ENCODE data around the gene NOB1. TPM values are rescaled to one million over a fixed set of nuclear protein-coding genes. Genes with fewer than 3 reads are reported as not detected.

NOB1 gene
- total and polyA plus RNA-seq, 4 donors, result 23.0 to 43.1 (median 32.7) TPM

GRCh38 chr16:69724414-69724873 is 30.3 kb downstream of the NOB1 start:
- no peak overlapping the region for H3K27ac ChIP-seq (ENCODE audit: low read depth in 1 of 2, low read length in 1 of 2)
- no peaks in the 10 kb centered on the region for H3K36me3 ChIP-seq (ENCODE audit: control insufficient read depth in 4 of 4, insufficient read depth in 4 of 4, low read length in 4 of 4)
- H3K9ac ChIP-seq (ENCODE audit: insufficient read depth in 1 of 2, low read length in 2 of 2), result no peak overlapping the region
- WGBS, 2 donors, result 97% methylated on average over 2 of the region's 2 CpGs
- peaks cover 0 to 6% (median 3%) of the 10 kb centered on the region in 5 donors for H3K4me1 ChIP-seq (ENCODE audit: control insufficient read depth in 5 of 5, insufficient read depth in 5 of 5, low read length in 5 of 5)
- TF ChIP-seq CTCF (IDR thresholded peaks at IDR 0.05; ENCODE audit: control extremely low read depth, extremely low read depth), result no peak
- no peaks in the 10 kb centered on the region for H3K27me3 ChIP-seq (ENCODE audit: control insufficient read depth in 3 of 3, insufficient read depth in 3 of 3, low read length in 2 of 3)
- DNase-seq (no peak), ATAC-seq (ENCODE audit: insufficient read depth, low FRiP score) (no peak)
- H3K4me3 ChIP-seq, result no peak overlapping the region
- H3K9me3 ChIP-seq (ENCODE audit: control insufficient read depth in 4 of 4, insufficient read depth in 3 of 4, low read length in 3 of 4), result no peaks in the 10 kb centered on the region

- Histone ChIP-seq H3K4me3 (no peak overlapping the region), H3K4me1 (ENCODE audit: control insufficient read depth in 5 of 5, insufficient read depth in 5 of 5, low read length in 5 of 5) (peaks cover 0 to 5% (median 0%) of the 10 kb centered on the region in 5 donors), H3K27me3 (ENCODE audit: control insufficient read depth in 3 of 3, insufficient read depth in 3 of 3, low read length in 2 of 3) (no peaks in the 10 kb centered on the region), H3K36me3 (ENCODE audit: control insufficient read depth in 4 of 4, insufficient read depth in 4 of 4, low read length in 4 of 4) (peaks cover 0 to 13% (median 0%) of the 10 kb centered on the region in 4 donors), H3K9ac (ENCODE audit: insufficient read depth in 1 of 2, low read length in 2 of 2) (no peak overlapping the region), H3K9me3 (ENCODE audit: control insufficient read depth in 4 of 4, insufficient read depth in 3 of 4, low read length in 3 of 4) (no peaks in the 10 kb centered on the region), H3K27ac (ENCODE audit: low read depth in 1 of 2, low read length in 1 of 2) (no peak overlapping the region)
- ATAC-seq (ENCODE audit: insufficient read depth, low FRiP score) (no peak), DNase-seq (no peak)
- WGBS, 2 donors, result 94 to 98% methylated on average over 6 of the region's 6 CpGs
- no peak for TF ChIP-seq CTCF (IDR thresholded peaks at IDR 0.05; ENCODE audit: control extremely low read depth, extremely low read depth)
Observed at GRCh38 chr16:69721441-69721957, 33.2 kb downstream of the NOB1 start.

- Histone ChIP-seq H3K9ac (ENCODE audit: insufficient read depth in 1 of 2, low read length in 2 of 2) (no peak overlapping the region), H3K27me3 (ENCODE audit: control insufficient read depth in 3 of 3, insufficient read depth in 3 of 3, low read length in 2 of 3) (no peaks in the 10 kb centered on the region), H3K4me1 (ENCODE audit: control insufficient read depth in 5 of 5, insufficient read depth in 5 of 5, low read length in 5 of 5) (peaks cover 0 to 5% (median 0%) of the 10 kb centered on the region in 5 donors), H3K4me3 (no peak overlapping the region), H3K27ac (ENCODE audit: low read depth in 1 of 2, low read length in 1 of 2) (no peak overlapping the region), H3K36me3 (ENCODE audit: control insufficient read depth in 4 of 4, insufficient read depth in 4 of 4, low read length in 4 of 4) (peaks cover 0 to 13% (median 0%) of the 10 kb centered on the region in 4 donors), H3K9me3 (ENCODE audit: control insufficient read depth in 4 of 4, insufficient read depth in 3 of 4, low read length in 3 of 4) (no peaks in the 10 kb centered on the region)
- ATAC-seq (ENCODE audit: insufficient read depth, low FRiP score) (no peak), DNase-seq (no peak)
- TF ChIP-seq CTCF (IDR thresholded peaks at IDR 0.05; ENCODE audit: control extremely low read depth, extremely low read depth), result no peak
- WGBS, 2 donors, result 96 to 97% methylated on average over 10 of the region's 10 CpGs
Observed at GRCh38 chr16:69720822-69721430, 33.8 kb downstream of the NOB1 start.

Data from lung (tissue), 12 donors.